GM19438 (cell line): ENCODE results near the gene DNAJC15.
A peak's percentile ranks its signal among the peaks of the same experiment; 100 is the strongest.

ENCODE experiments used
- ATAC-seq: cut with Tn5 transposase; IDR thresholded peaks from one replicate; pipeline ENCODE4 v1.9.1; 2021; ENCODE audit warnings: low read depth; ENCODE audit not compliant: unreplicated experiment

The DNAJC15 gene

DNA sequence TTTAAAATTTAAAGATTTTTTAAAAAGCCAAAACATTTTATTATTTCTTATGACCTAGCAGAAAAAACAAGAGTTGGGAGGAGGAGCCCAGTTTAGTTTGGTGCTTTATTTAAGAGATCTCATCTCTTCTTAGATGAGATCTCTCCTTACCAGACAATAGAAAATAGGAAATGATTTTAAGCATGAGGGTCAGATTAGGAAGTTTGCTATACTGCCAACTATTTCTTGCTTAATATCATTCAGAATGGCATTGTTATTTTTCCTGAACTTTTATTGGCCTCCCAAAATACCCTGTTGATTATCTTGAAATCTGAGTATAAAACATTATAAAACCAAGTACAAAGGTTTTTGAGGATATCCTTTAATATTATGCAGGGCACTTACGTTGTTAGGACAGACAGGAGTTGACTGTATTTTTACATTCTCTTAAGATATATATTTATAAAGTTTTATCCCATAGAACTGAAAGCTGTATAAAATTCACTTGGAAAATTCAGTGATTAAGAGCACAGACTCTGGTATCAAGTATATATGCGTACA is 56.1 kb downstream of the DNAJC15 start:
- ATAC-seq = no peak

DNA sequence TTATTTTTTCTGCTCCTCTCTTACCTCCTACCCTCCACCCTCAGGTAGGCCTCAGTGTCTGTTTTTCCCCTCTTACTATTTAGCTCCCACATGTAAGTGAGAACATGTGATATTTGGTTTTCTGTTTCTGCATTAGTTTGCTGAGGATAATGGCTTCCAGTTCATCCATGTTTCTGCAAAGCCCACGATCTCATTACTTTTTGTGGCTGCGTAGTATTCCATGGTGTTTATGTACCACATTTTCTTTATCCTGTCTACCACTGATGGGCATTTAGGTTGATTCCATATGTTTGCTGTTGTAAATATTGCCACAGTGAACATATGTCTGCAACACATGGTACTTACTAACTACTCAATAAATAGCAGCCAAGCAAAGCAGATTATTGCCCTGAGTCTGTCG is 56.8 kb downstream of the DNAJC15 start:
- no peak for ATAC-seq

DNA sequence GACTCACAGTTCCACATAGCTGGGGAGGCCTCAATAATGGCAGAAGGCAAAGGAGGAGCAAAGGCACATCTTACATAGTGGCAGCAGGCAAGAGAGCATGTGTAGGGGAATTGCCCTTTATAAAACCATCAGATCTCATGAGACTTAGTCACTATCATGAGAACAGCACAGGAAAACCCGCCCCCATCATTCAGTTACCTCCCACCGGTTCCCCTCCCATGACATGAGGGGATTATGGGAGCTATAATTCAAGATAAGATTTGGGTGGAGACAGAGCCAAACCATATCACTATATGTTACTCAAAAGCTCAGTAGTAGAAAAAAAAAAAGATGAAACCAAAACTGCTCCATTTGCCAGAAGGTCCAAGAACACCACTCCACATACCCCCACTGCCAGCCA is 58.5 kb downstream of the DNAJC15 start:
- ATAC-seq = no peak

DNA sequence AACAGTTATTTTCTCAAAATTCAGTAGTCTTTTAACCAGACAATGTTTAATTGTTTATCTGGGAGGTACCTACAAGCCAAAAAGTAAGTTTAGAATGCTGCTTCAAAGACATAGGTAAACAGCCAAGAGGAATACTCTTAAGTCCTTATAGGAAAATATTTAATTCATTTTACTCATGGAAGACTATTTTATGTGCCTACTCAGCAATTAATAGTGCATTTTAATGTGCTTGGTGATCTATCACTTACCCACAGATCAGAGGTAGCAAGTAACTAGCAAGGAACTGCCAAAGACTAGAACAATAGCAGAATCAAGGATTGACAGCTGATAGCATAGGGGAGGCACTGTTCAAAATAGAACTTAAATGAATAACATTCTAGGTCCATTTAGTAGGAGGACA is 60.4 kb downstream of the DNAJC15 start:
- ATAC-seq = no peak

DNA sequence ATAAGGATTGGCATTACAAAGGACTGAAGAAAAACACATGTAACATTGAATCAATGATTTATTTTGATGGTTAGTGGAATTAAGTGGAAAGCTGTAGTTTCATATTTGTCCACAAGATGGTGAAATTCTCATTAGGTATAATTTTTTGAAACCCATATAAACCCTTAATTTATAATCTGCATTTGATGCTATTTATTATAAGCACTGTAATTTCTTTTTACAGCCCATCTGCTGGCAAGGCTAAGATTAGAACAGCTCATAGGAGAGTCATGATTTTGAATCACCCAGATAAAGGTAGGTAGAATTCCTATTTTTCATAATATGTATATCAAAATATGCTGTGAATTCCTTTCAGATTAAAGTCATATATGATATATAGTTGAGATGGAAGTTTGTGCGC is 62.2 kb downstream of the DNAJC15 start:
- ATAC-seq = no peak

DNA sequence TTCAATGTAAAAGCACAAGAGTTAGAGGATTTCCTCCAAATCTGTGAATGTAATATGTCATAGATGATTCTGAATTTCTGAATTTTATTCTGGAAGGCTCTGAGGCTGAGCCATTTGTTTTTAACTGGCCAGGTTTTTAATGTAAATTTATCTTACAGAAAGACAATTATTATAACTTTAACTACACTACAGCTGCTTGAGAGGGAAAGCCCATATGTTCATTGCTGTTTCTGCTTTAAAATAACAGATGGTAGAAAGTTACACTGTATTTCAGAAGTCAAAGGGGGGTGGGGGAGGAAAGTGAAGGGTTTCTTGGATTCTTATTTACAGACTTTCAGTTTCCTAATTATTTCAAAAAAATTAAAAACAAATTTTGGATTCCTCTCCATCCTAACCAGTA is 62.8 kb downstream of the DNAJC15 start:
- no peak for ATAC-seq

DNA sequence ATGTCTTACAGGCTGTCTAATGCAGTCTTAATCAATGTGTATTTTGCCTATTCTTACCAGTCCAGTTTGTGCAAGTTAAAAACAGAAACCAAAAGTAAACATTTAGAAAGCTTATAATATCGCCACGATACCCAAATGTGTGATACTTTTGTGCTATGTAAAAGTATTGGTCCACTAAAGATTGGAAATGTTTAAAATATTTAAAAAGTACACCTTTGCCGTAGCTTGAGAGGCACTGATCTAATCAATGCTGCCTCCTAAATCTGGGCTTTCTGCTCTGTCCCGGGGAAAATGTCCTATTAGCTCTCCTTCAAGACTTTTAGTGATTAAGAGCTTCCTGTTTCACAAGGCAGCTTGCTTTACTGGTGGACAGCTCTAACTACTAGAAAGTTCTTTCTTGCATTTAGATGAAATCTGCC is 64.7 kb downstream of the DNAJC15 start:
- ATAC-seq = no peak

DNA sequence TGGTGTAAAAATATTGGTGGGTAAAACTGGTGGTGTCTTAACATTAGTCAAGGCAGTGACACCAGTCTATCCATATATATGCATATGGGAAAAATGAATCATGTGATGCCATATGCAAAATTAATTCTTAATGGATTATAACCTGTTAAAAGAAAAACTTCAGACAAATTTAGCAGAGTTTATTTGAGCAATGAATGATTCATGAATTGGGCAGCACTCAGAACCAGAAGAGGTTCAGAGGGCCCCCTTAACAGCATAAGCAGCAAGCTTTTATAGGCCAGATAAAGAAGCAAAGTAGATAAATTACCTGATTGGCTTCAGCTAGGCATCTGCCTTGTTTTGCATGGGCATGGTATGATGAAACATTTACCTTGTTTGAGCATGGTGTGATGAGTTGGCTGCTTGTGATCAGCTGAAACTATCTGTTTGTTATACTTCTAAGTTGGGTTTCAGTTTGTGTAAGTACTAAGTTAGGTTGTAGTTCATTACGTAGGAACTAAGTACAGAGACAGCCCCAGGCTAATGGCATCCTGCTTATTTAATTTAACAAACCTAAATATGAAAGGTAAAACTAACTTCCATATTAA is 66.6 kb downstream of the DNAJC15 start:
- ATAC-seq = no peak

DNA sequence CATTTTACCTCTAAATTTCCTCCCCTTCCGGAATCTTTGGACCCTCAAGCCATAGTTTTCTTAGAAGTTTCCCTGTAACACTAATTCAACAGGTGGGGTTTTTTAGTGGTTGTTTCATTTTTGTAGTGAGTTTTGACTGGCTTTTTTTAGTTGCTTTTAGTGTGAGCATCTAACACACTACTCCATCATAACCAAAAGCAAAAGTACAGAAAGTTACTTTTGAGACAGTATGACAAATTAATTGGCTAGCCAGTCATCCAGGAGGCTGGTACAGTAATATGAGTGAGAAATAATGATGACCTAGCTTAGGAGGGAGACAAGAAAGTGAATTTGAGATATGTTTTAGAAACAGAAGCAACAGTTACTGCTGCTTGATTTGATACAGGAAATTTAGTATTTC is 71.5 kb downstream of the DNAJC15 start:
- peak; percentile 47 for ATAC-seq

DNA sequence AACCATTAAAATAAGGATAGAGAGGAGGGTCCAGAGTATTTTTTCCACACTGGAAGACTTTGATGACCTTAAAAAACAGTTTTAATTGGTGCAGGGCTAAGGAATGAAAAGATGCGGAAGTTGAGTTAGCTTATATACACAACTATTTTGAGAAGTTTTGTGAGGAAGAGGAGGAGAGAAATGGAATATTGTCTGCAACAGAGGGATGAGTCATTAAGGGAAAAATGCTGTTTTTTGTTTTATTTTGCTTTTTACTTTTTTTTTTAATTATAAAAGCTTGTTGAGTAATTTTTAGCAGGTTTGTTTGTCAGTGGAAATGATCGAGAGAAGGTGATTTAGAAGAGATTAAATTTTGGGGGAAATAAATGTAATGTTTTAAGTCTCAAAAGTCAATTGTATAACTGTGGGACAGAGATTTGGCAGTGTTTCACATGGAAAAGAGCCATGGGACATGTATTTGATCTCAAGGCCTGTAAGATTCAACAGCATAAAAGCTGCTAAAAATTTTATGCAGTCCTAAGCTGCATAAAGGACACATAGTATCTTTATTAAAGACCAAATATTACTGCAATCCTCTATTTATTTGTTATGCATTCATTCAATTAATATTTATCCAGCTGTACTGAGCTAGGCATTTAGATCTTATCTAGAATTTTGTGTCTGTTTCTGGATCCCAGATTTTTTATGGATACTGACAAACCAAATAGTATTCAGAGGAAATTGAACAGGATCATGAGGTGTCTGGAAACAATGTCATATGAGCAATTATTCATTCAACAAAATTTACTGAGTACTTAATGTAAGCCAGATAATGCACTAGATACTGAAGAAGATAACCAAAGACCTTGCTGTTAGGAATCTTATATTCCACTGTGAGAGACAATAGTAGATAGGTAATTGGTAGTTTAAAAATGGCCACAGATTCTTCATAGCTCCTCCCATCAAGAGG is 72.7 kb downstream of the DNAJC15 start:
- ATAC-seq = no peak

DNA sequence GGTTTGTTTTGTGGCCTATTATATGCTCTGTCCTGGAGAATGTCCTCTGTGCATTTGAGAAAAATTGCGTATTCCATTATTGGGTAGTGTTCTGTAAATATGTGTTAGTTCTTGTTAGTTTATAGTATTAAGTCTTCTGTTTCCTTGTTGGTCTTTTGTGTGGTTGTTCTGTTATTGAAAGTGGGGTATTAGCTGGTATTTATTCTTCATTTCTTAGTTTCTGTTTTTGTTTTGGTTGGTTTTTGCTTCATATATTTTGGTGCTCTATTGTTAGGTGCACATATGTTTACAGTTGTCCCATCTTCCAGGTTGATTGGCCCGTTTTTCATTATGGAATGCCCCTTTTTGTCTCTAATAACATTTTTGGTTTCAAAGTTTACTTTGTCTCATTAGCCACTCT is 77.3 kb downstream of the DNAJC15 start:
- no peak for ATAC-seq

DNA sequence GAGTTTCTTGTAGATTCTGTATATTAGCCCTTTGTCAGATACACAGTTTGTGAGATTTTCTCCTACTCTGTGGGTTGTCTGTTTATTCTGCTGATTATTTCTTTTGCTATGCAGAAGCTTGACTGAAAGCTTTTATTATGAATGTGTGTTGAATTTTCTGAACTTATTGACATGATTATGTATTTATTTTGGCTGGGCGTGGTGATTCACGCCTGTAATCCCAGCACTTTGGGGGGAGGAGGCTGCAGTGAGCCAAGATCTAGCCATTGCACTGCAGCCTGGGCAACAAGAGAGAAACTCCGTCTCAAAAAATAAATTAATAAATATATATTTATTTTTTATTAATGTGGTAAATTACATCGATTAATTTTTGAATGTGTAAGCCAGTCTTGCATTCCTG is 78.9 kb downstream of the DNAJC15 start:
- no peak for ATAC-seq

DNA sequence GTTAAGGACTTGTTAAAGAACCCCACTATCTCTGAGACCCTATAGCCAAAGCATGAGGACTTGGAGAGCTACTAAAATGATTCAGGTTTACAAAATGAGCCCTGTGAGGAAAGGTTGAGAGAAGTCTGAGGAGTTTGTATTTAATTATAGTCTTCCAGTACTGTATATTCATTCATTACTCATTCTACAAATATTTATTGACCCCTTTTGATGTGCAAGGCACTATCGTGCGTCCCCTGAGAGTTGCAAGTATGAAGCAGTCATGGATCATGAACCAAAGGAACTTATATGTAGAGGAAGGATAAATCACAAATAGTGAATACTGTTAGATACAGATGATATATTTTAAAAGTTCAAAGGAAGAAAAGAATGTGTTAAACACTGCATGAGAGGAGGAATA is 84.4 kb downstream of the DNAJC15 start:
- ATAC-seq = no peak

DNA sequence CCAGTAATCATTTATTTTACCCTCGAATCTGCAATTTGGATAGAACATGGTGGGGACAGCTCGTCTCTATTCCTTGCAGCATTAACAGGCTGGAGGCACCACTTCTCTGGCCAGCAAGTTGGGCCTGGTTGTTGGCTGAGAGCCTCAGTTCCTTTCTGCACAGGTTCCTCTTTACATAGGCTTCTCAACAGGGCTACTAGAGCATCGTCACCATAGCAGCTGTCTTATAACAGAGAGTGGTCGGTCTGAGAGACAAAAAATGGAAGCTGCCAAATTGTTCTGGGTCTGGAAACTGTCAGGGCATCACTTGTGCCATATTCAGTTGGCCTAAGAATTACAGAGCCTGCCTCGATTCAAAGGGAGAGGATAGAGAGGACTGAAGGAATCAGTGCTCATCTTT is 86.7 kb downstream of the DNAJC15 start:
- no peak for ATAC-seq

DNA sequence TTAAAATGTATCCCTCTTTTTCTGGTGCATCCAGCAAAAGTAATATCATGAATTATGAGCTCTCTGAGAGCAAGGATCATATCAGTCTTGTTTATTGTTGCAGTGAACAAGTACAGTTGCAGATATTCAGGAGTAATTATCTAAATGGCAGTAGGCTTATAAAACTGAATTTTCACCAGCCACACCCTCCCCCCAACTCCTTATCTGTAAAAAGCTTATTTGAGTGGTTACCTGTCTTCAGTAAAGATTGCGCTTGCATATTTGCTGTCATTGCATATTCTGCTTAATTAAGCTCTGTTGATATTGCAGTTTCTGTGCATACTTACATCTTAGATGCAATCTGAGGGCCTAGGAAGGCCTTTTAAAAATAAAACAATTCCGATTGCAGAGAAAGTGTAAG is 87.3 kb downstream of the DNAJC15 start:
- no peak for ATAC-seq

DNA sequence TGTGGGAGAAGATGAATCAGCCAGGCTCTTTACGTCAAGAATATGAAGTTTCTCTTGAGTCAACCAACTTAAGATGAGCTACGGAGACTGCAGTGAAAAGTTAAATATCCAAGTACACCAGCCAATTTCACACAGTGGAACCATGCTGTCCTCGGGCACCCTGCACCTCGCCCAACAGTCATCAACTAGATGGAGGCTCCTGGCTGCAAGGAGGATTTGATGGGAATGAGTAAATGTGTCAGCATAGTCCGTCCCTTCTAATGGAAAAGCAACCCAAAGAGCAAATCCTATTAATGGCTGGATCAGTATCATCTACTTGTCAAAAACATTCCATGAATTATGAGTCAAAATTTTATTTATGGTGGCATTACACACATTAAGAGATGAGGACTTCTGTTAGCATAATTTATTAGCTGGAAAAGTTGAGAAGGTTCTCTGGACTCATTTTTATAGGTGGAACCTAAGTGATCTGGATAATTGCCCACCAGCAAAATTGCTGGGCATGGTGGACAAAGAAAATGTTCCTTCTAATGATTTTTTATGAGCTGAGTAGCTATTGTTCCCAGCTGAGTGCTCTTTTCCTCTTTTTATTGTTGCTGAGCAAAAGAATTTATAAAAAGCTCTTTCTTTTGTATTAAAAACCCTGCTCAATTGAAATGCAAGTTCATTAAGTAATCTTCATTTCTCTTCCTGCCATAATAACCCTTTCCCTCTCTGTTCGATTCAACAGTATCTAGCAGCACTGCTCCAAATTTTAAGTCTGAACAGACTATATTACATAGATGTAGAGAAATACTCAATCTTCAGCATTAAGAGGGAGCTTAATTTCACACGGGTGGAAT is 88.4 kb downstream of the DNAJC15 start:
- ATAC-seq = no peak

DNA sequence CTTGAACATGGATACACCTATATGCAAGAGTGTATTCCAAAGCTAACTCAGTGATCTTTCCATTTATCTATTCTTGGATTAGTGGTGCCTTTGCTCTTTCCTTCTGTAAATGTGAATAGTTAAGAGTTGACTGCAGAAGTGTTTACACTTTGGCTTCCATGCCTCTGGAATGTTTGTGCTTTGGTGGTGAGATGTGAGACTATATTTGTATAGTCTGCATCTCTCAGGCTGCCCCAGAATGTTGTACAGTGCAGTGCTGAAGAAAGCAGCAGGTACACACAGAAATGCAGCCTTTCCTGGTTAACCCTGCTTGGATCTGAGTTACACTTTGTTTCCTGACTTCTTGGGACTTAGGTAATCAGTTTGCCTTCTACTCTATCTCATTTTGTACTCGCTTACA is 90.2 kb downstream of the DNAJC15 start:
- no peak for ATAC-seq

DNA sequence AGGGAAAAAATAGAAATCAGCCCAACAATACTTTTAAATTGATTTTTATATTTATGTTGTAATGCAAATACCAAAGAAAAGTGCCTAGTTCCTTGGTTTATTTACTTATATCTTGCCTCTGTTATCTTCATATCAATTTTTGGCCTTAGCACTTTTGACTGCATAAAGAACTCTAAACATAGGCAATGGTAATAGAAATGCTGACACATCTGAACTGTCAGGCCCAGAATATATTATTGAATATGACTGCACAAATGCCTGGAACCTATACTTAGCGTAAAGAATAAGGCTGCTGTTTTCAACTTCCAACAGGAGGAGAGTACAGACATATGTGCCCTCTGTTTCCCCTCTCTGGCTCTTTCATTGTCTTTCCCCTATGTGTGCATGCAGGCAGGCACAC is 91.1 kb downstream of the DNAJC15 start:
- no peak for ATAC-seq

DNA sequence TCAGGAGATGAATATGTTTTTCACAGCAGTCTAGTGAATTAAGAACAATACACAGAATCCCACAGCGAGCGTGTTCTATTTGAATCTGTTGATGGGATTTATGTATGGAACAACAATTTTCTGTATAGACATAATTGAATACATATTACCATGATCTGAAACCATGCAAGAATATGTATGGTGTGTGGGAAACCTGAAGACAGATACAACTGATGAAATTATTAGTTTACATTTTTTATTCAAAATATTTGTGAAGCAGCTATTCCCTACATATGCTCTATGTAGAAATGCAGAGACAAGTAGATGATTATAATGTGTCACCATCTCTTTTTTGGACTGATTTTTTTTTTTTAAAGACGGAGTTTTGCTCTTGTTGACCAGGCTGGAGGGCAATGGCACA is 91.8 kb downstream of the DNAJC15 start:
- no peak for ATAC-seq

DNA sequence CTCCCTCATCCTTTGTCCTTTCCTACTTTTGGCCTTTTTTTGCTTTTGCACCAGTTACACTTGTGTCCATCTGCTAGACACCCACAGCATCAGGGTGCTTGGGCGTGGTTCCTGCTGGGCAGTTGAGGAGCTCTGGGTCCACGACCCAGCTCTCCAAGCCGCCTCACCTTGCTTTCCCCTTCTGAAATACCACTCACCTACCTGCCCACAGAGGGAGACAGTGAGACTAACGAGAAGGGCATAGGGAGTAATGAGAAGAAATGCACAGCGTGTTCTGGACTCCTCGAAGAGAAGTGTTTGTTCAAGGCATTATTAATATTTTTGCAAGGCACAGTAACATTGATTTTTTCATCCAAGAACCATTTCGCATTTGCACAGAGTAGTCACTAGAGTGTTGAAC is 92.9 kb downstream of the DNAJC15 start:
- ATAC-seq = no peak

DNA sequence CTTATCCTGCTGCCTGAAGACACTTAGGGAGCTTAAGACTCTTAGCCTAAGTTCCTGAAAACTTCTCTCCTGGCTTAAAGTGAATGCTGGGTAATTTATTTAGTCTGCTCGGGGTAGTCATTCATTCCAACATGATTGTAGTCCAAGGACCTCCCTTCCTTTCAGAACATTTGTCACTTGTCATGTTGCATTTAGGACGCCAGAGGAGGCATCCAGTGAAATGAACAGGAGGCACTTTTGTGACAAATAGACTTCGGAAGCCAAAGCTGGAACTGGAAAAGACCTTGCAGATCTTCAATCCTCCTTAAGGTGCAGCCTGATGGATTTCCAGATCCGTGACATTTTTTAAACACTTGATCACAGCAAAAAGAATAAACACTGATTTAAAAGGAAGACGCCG is 95.1 kb downstream of the DNAJC15 start:
- no peak for ATAC-seq
